Progenitor cell of endocrine pancreas (in vitro differentiated cells): ENCODE results near the gene RPH3AL. TPM values are rescaled to one million over a fixed set of nuclear protein-coding genes. Genes with fewer than 3 reads are reported as not detected.
A peak's percentile ranks its signal among the peaks of the same experiment; 100 is the strongest.

Experiments
- DNase-seq: peaks from one replicate; pipeline ENCODE4 v3.0.0; 2021; ENCODE audit warnings: low spot score; ENCODE audit not compliant: unreplicated experiment
- H3K27ac Mint-ChIP-seq: 2 replicates; pipeline ENCODE4 v1.8.0; 2021; ENCODE audit warnings: mild to moderate bottlenecking, moderate library complexity, mixed read lengths
- H3K27me3 Mint-ChIP-seq: 2 replicates; pipeline ENCODE4 v1.8.0; 2021; ENCODE audit warnings: mixed read lengths
- H3K36me3 Mint-ChIP-seq: 2 replicates; pipeline ENCODE4 v1.8.0; 2022; ENCODE audit warnings: mixed read lengths; ENCODE audit not compliant: insufficient read depth
- H3K4me1 Mint-ChIP-seq: 2 replicates; pipeline ENCODE4 v1.8.0; 2021; ENCODE audit warnings: low read depth, mixed read lengths
- H3K4me3 Mint-ChIP-seq: 2 replicates; pipeline ENCODE4 v1.8.0; 2021; ENCODE audit warnings: low read depth, mild to moderate bottlenecking, moderate library complexity, mixed read lengths
- H3K9me3 Mint-ChIP-seq: 2 replicates; pipeline ENCODE4 v1.8.0; 2021; ENCODE audit warnings: low read depth, mixed read lengths
- total RNA-seq: library from RNA; stranded (reverse); gene quantifications from 2 replicates; pipeline ENCODE4 v1.2.1, GENCODE V29; 2021
- TF ChIP-seq, protein P1 (sequence below): fragments of 200-600 bp; sonication (generic); IDR thresholded peaks from one replicate; pipeline ENCODE4 v1.5.0; 2021; ENCODE audit warnings: antibody characterized with exemption, mild to moderate bottlenecking; ENCODE audit not compliant: unreplicated experiment

Gene RPH3AL
- total RNA-seq, 1 donor from 2014 or later, result 47.6 TPM

DNA sequence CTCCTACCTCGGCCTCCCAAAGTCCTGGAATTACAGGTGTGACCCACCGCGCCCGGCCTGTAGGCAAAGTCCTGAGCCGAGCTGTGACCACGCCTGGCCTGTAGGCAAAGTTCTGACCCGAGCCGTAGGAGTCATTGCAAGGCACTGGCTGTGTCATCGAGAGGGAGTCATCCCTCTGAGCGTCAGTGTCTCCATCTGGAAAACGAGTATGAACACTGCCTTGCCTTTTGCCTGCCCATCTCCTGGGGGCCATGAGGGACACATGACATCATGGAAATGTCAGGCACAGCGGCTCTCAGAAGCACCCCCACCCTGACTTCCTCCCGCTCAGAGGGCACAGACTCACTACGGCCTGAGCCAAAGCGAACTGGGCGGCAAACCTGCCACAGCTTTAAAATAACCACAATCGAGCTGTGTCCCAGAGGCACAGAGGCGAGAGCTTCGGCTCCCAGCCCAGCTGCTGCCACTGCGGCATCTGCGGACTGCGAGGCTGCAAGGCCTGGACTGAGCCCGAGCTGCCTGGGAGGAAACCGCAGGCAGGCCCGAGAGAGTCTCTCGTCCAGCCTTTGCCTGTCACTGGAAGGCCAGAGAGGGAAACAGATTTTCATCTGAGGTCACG lies 50.8 kb downstream of the RPH3AL start:
- DNase-seq, result no peak
- peaks cover 1% of the 10 kb centered on the region for H3K36me3 Mint-ChIP-seq
- H3K27me3 Mint-ChIP-seq, result no peaks in the 10 kb centered on the region
- peaks cover 4% of the 10 kb centered on the region for H3K4me1 Mint-ChIP-seq
- H3K4me3 Mint-ChIP-seq, result no peak overlapping the region
- no peaks in the 10 kb centered on the region for H3K9me3 Mint-ChIP-seq
- peak overlapping the region; percentile 49 for H3K27ac Mint-ChIP-seq
- TF ChIP-seq, protein P1, sequence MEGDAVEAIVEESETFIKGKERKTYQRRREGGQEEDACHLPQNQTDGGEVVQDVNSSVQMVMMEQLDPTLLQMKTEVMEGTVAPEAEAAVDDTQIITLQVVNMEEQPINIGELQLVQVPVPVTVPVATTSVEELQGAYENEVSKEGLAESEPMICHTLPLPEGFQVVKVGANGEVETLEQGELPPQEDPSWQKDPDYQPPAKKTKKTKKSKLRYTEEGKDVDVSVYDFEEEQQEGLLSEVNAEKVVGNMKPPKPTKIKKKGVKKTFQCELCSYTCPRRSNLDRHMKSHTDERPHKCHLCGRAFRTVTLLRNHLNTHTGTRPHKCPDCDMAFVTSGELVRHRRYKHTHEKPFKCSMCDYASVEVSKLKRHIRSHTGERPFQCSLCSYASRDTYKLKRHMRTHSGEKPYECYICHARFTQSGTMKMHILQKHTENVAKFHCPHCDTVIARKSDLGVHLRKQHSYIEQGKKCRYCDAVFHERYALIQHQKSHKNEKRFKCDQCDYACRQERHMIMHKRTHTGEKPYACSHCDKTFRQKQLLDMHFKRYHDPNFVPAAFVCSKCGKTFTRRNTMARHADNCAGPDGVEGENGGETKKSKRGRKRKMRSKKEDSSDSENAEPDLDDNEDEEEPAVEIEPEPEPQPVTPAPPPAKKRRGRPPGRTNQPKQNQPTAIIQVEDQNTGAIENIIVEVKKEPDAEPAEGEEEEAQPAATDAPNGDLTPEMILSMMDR, result no peak

DNA sequence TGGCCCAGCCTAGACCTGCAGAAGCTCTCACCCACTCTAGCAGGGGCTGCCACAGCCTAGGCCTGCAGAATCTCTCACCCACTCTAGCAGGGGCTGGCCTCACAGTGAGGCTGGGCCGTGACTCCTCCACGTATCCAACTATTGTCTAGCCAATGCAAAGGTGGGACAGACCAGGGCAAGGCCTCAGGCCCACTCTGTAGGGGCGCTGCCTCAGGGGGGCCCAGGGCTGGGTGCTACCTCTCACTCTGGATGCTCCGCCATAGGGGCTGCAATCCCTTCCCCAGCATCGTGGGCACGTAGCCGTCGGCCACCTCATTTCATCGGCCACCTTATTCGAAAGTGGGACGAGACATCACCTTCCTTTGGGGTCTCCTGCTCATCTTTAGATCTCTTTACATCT lies 51.7 kb downstream of the RPH3AL start:
- H3K4me3 Mint-ChIP-seq, result no peak overlapping the region
- H3K36me3 Mint-ChIP-seq, result peaks cover 1% of the 10 kb centered on the region
- no peak overlapping the region for H3K27ac Mint-ChIP-seq
- no peak for DNase-seq
- H3K9me3 Mint-ChIP-seq, result no peaks in the 10 kb centered on the region
- TF ChIP-seq, protein P1, result no peak
- peaks cover 4% of the 10 kb centered on the region for H3K4me1 Mint-ChIP-seq
- H3K27me3 Mint-ChIP-seq, result no peaks in the 10 kb centered on the region

DNA sequence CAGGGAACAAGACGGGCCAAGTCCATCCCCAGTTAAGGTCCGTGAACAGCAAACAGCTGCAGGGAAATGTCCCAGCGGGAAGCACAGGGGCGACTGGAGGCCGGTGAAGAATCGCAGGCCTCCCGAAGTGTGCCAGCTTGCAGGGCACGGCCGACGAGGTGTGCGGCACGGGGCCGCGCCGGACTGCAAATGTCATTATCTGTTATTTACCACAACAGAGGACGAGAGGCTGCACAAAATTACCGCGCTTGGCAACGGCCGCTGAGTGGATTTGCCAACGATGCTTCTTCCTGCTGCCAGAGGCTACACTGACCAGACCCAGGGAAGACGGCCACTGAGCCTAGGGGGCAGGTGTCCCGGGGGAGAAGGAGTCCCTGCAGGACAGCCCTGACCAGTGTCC lies 53.1 kb downstream of the RPH3AL start:
- H3K27me3 Mint-ChIP-seq, result no peaks in the 10 kb centered on the region
- no peak overlapping the region for H3K4me3 Mint-ChIP-seq
- H3K4me1 Mint-ChIP-seq, result peaks cover 4% of the 10 kb centered on the region
- DNase-seq, result no peak
- no peak overlapping the region for H3K27ac Mint-ChIP-seq
- H3K9me3 Mint-ChIP-seq, result no peaks in the 10 kb centered on the region
- peaks cover 1% of the 10 kb centered on the region for H3K36me3 Mint-ChIP-seq
- TF ChIP-seq, protein P1, result no peak

DNA sequence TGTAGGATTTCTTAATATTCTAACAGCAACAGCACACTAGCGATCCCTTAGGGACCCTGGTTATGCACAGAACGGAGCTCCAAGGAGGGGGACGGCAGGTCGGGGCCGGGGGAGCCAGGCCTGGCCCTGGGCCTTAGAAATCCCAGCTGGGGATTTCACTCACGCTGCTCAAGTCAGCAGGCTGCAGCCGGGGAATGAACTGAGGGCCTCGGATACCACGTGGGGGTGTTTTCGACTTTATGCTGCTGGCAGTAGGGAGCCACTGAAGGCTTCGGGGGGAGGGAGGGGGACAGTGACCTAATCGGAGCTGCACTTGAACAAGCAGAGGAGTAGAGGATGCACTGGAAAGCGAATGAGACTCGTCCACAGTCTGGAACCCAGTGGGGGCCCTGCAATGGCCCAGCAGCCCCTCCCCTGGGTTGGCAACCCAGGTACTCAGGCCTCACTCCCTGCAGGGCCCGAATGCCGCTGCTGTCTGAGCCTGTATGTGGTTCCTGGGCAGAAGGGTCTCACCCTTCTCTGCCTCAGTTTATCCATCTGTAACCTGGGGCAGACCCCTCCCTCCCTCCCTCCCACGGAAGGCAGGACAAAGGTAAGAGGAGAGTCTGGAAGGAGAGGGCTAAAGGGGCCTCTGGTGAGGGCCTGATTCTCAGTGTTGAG lies 53.7 kb downstream of the RPH3AL start:
- TF ChIP-seq, protein P1, result no peak
- H3K36me3 Mint-ChIP-seq, result peaks cover 1% of the 10 kb centered on the region
- no peak for DNase-seq
- H3K9me3 Mint-ChIP-seq, result no peaks in the 10 kb centered on the region
- peaks cover 4% of the 10 kb centered on the region for H3K4me1 Mint-ChIP-seq
- H3K27me3 Mint-ChIP-seq, result no peaks in the 10 kb centered on the region
- H3K4me3 Mint-ChIP-seq, result no peak overlapping the region
- H3K27ac Mint-ChIP-seq, result peak overlapping the region; percentile 84

DNA sequence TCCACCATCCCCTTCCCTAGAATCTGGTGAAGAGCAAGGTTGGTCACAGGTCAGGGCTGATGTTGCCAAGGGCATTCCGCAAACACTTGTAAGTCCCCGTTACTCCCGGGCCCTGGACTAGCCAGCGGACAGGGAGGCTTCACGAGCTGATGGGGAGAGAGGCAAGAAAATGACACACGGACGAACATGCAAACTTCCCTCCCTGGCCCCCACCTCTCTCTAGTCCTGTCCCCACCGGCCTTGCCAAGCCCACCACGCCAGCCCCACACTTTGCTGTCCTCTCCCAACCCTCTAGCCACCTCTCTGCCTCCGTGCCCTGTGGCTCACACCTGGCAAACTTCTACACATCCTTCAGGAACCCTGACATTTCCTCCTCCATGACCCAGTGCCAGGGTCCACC lies 54.8 kb downstream of the RPH3AL start:
- no peaks in the 10 kb centered on the region for H3K27me3 Mint-ChIP-seq
- peaks cover 4% of the 10 kb centered on the region for H3K4me1 Mint-ChIP-seq
- no peak overlapping the region for H3K27ac Mint-ChIP-seq
- TF ChIP-seq, protein P1, result no peak
- H3K36me3 Mint-ChIP-seq, result peaks cover 2% of the 10 kb centered on the region
- DNase-seq, result no peak
- no peaks in the 10 kb centered on the region for H3K9me3 Mint-ChIP-seq
- H3K4me3 Mint-ChIP-seq, result no peak overlapping the region
